ENCODE data around the gene DVL1. TPM values are rescaled to one million over a fixed set of nuclear protein-coding genes. Genes with fewer than 3 reads are reported as not detected.

DVL1 gene
- total RNA-seq, 1 experiment from 2014 or later, result 91.4 TPM

DNA sequence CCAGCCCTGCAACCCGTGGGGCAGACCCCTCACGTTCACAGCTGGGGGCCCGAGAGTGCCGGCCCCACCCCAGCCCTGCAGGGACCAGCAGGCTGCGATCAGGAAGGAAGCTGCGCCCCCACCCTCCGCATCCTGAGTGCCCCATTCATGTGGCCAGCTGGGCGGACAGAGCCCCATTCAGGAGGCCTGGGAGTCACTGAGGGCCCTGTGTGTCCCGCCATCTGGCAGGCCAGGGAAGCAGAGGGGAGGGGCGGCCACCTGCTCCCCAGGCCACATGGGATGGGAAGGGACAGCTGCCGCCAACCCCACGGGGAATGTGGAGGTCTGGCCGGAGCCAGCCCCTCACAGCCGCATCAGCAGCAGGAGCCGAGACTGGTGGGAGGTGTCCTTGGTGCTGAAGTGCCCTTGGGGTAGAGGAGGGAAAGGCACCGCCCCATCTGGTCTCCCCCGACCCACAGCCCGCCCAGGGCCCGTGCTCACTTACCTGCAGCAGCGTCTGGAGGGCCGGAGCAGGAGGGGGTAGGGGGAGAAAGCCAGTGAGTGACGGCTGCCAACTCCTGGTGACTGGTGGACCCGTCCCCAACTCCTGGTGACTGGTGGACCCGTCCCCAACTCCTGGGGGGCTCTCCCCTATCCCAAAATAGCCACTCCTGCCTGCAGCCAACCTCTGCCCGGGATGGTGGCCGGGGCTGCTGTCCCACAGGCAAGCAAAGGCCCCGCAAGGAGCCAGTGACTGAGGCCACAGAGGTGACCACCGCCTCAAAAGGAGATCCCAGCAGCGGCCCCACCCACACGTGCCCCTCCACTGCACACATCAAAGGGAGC, 50.1 kb downstream of the DVL1 start (continued):
- TF ChIP-seq, protein P1, sequence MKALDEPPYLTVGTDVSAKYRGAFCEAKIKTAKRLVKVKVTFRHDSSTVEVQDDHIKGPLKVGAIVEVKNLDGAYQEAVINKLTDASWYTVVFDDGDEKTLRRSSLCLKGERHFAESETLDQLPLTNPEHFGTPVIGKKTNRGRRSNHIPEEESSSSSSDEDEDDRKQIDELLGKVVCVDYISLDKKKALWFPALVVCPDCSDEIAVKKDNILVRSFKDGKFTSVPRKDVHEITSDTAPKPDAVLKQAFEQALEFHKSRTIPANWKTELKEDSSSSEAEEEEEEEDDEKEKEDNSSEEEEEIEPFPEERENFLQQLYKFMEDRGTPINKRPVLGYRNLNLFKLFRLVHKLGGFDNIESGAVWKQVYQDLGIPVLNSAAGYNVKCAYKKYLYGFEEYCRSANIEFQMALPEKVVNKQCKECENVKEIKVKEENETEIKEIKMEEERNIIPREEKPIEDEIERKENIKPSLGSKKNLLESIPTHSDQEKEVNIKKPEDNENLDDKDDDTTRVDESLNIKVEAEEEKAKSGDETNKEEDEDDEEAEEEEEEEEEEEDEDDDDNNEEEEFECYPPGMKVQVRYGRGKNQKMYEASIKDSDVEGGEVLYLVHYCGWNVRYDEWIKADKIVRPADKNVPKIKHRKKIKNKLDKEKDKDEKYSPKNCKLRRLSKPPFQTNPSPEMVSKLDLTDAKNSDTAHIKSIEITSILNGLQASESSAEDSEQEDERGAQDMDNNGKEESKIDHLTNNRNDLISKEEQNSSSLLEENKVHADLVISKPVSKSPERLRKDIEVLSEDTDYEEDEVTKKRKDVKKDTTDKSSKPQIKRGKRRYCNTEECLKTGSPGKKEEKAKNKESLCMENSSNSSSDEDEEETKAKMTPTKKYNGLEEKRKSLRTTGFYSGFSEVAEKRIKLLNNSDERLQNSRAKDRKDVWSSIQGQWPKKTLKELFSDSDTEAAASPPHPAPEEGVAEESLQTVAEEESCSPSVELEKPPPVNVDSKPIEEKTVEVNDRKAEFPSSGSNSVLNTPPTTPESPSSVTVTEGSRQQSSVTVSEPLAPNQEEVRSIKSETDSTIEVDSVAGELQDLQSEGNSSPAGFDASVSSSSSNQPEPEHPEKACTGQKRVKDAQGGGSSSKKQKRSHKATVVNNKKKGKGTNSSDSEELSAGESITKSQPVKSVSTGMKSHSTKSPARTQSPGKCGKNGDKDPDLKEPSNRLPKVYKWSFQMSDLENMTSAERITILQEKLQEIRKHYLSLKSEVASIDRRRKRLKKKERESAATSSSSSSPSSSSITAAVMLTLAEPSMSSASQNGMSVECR (CRISPR knock-in tag; IDR thresholded peaks at IDR 0.05; ENCODE audit: borderline replicate concordance), result peak; percentile 91
- TF ChIP-seq, protein P2, sequence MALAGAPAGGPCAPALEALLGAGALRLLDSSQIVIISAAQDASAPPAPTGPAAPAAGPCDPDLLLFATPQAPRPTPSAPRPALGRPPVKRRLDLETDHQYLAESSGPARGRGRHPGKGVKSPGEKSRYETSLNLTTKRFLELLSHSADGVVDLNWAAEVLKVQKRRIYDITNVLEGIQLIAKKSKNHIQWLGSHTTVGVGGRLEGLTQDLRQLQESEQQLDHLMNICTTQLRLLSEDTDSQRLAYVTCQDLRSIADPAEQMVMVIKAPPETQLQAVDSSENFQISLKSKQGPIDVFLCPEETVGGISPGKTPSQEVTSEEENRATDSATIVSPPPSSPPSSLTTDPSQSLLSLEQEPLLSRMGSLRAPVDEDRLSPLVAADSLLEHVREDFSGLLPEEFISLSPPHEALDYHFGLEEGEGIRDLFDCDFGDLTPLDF (CRISPR knock-in tag; IDR thresholded peaks at IDR 0.05), result no peak
- TF ChIP-seq PREB (CRISPR knock-in tag; IDR thresholded peaks at IDR 0.05; ENCODE audit: borderline replicate concordance) (peak; percentile 19; the same call in 1 of the 2 replicates), CREB1 (CRISPR knock-in tag; IDR thresholded peaks at IDR 0.05) (no peak), E2F4 (CRISPR knock-in tag; IDR thresholded peaks at IDR 0.05; ENCODE audit: borderline replicate concordance, low read depth) (no peak), FOXP1 (CRISPR knock-in tag; IDR thresholded peaks at IDR 0.05; ENCODE audit: borderline replicate concordance) (0 out of 2 replicates have a peak, but pooled peaks have one; percentile 24), TEAD1 (CRISPR knock-in tag; IDR thresholded peaks at IDR 0.05) (peak; percentile 57; the same call in 1 of the 2 replicates), ZNF396 (CRISPR knock-in tag; IDR thresholded peaks at IDR 0.05; ENCODE audit: borderline replicate concordance) (no peak), IRF2 (CRISPR knock-in tag; IDR thresholded peaks at IDR 0.05; ENCODE audit: borderline replicate concordance, low read depth) (no peak), CBFB (CRISPR knock-in tag; IDR thresholded peaks at IDR 0.05; ENCODE audit: low read depth) (no peak), TEAD4 (CRISPR knock-in tag; IDR thresholded peaks at IDR 0.05) (peak; percentile 70), ZBTB43 (CRISPR knock-in tag; IDR thresholded peaks at IDR 0.05) (no peak), SMAD3 (CRISPR knock-in tag; IDR thresholded peaks at IDR 0.05; ENCODE audit: borderline replicate concordance) (no peak), ZNF423 (CRISPR knock-in tag; IDR thresholded peaks at IDR 0.05) (no peak), ZNF232 (CRISPR knock-in tag; IDR thresholded peaks at IDR 0.05) (no peak), ZNF121 (CRISPR knock-in tag; IDR thresholded peaks at IDR 0.05) (no peak), JAZF1 (CRISPR knock-in tag; IDR thresholded peaks at IDR 0.05) (no peak), ATF2 (CRISPR knock-in tag; IDR thresholded peaks at IDR 0.05; ENCODE audit: borderline replicate concordance, low read depth) (no peak)
- TF ChIP-seq, protein P3, sequence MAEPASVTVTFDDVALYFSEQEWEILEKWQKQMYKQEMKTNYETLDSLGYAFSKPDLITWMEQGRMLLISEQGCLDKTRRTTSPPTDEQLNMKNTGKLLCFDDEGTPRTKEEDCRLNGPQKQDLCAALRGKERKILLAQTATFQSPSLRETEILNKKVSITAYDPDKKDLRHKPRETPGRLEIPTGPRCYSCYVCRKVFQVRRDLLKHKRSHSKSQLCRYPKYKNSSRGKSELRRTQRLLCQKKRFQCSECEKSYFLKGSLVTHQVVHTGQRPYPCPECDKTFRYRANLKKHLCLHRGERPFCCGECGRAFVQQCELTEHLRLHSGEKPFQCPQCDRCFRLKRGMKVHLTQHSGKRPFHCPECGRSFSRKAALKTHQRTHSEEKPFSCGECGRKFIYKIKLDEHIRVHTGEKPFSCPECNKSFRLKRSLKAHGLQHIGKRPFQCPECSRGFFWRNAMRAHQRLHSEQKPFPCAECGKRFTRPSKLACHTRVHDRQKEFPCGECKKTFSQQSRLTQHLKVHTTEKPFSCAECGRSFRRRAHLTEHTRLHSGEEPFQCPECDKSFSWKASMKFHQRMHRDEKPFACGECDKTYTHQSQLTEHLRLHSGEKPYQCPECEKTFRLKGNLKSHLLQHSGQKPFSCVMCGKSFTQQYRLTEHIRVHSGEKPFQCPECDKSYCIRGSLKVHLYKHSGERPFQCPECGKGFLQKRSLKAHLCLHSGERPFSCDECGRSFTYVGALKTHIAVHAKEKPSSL (CRISPR knock-in tag; conservative IDR thresholded peaks at IDR 0.05), result no peak
- TF ChIP-seq, protein P4, sequence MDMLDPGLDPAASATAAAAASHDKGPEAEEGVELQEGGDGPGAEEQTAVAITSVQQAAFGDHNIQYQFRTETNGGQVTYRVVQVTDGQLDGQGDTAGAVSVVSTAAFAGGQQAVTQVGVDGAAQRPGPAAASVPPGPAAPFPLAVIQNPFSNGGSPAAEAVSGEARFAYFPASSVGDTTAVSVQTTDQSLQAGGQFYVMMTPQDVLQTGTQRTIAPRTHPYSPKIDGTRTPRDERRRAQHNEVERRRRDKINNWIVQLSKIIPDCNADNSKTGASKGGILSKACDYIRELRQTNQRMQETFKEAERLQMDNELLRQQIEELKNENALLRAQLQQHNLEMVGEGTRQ (CRISPR knock-in tag; IDR thresholded peaks at IDR 0.05), result no peak
- TF ChIP-seq, protein P5, sequence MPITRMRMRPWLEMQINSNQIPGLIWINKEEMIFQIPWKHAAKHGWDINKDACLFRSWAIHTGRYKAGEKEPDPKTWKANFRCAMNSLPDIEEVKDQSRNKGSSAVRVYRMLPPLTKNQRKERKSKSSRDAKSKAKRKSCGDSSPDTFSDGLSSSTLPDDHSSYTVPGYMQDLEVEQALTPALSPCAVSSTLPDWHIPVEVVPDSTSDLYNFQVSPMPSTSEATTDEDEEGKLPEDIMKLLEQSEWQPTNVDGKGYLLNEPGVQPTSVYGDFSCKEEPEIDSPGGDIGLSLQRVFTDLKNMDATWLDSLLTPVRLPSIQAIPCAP (CRISPR knock-in tag; IDR thresholded peaks at IDR 0.05), result no peak

Data from WTC11 (cell line).